NCI-H2029 treated with DMSO at 0.1 percent for 48 hours (cell line): Measurements from ENCODE around the gene HPS1.
"Not testable (repeated sequence)": the region's sequence is repeated elsewhere in the genome, so short reads cannot be mapped to it uniquely, and the experiment has no call there.

Source experiments
- DNase-seq: peaks from one replicate; lab custom pipeline; 2025; lab: John Stamatoyannopoulos, UW

HPS1 gene

DNA sequence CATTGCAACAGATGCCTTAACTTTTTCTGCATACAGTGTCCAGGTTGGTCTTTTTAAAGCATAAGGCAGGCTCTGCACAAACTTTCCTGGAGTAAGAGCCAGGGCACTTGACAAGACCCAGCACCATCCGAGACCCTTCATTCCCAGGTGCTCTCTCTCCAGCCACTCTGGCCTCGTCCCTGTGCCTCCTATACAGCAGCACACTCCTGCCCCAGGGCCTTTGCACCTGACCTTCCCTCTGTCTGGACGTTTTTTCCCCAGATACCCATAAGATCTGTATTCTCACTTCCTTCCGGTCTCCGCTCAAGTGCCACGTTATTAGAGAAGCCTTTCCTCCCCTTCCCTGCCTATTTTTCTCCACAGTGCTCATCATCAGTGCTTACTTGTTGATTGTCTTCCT is 57.3 kb downstream of the HPS1 start:
- DNase-seq = no peak

DNA sequence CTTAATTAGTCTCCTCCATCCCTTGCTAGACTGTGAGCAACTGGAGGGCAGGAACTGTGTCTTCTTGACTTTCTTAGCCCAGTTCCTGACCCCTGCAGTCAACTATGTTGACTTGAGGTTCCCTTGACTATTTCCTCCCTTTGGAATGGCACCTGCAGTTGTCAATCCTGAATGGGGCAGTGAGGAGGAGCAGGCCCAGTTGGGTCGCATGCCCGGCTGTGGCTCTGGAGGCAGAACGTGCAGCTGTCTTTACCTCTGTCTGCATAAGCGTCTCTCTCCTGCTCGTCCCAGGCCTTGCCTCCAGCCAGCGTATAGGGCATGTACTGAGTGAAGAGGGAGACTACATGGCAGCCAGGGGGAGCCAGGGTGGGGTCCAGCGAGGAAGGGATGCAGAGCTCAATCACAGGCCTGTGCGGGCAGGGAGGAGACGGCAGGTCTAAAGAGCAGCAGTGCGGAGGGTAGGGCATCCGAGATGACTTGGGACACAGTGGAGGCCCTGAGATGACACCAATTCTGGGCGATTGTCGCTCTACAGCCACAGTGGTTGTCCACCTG is 58.6 kb downstream of the HPS1 start:
- DNase-seq = no peak

DNA sequence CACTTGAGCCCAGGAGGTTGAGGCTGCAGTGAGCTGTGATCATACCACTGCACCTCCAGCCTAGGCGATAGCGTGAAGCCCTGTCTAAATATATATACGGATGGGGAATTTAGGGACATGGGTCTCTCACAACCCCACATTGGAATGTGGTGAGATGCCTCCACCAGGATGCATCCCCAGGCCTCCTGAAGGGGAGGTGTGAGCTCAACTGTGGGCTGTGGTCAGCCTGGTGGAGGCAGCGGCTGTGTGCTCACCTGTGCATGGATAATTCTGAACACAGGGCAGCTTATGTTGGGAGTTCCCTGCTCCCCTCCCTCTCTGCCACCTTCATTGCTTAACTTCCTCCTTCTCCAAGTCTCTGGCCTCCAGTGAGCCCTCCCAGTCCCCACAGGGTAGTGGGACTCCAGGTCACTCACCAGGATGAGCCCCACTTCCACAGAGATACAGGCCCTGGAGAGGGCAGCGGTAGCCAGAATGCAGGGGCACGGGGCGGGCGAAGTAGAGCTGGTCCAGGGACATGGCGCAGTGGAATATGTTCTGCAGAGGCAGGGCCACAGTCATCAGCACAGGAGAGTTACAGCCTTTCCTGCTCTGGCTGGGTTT is 62.1 kb downstream of the HPS1 start:
- no peak for DNase-seq

DNA sequence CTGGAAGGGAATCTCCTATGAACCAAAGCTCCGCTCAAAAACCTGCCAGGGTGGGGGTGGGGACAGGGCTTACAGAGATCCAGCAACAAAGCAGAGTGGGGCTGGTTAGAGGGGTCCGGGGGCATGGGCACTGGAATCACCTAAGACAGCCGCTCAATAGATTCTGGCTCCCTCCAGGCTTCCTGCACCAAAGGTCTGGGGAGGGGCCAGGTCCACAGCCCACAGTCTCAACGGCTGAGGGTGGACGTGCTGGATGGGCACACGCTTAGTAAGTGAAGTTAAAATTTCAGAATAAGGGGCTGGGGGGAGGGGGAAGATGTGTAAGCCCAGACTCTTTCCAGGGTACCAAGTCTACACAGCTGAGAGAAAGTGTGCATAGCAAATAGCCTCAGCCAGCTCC is 62.9 kb downstream of the HPS1 start:
- no peak for DNase-seq

DNA sequence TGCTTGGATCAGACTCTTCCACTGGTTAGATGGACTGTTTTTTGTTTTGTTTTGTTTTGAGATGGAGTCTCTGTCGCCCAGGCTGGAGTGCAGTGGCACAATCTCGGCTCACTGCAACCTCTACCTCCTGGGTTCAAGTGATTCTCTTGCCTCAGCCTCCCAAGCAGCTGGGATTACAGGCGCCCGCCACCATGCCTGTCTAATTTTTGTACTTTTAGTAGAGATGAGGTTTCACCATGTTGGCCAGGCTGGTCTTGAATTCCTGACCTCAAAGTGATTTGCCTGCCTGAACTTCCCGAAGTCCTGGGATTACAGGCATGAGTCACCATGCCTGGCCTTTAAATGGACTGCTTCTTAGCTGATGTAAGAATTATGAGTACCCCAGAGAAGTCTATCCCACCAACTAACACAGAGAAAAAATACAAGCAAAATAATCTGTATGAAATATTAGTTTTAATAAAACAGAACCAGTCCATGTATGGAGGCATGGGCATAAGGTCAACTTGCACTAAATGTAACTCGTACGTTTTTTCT is 63.5 kb downstream of the HPS1 start:
- not testable (repeated sequence) for DNase-seq

DNA sequence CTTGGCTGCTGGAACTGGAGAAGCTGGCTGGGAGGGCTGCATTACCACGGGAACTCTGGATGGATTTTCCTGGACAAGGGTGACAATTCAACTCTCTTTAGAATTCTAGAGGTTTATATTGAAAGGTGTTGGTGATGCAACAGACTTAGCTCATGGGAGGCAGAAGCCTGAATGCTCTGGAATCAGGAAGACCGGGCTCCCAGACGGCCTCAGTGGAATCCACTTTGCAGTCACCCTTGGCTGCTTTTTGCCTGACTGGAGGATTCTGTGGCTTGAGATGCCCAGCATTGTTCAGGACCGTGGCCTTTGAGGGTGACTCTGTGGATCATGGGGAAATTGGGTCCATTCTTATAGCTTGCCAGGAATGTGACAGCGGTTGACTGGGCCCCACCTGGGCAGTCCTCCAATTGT is 64.0 kb downstream of the HPS1 start:
- DNase-seq = no peak

DNA sequence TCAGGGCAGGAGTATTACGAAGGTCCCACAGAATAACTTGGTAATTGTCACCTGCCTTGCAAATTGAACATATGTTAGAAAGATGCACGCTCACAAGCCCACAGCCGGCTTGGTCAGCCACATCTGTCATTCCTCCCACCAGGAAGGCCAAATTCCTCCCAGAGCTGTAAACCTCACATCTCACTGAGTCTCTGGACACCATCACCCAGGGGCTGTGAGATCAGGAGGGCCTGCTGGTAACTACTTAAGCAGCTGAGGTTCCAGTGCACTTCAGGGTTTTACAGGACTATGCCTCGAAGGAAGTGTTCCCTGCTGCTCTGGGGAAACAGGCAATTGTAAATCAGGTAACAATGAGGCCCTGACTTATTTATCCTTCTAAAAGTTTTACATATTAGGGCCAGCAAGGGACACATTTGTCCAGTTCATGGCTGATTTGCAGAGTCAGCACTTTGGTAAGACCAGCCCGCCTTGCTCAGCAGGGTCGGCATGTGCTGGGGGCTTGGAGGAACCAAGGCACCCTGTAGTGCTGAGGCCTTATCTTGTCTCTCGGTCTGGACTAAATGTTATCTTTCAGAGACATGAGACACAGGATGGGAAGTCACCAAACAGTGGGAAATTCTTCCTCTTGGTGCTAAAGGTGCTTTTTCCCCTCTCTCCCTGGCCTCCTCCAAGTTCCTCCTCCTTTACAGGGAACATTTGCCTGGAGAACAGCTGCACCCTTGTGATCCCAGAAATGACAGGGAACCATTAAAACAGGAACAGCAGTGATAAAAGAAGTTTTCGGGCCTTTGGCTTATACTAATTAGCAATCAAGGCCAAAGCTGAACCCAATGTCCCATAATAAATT is 66.0 kb downstream of the HPS1 start:
- DNase-seq = no peak

DNA sequence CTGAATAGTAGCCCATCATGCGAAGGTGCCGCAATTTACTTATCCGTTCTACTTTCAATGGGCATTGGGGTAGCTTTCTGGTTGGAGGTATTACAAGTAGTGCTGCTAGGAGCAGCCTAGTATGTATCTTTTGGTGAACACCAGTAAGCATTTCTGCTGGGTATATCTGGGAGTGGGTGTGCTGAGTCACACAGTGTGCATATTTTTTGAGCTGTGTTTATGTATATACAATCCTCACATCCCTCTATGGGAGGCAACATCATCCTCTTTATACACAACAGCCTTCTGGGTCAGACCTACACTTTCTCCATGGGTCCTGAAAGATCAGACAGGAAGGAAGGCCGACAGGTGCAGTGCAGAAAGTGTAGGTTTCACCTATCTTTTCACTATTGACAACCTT is 68.0 kb downstream of the HPS1 start:
- DNase-seq = no peak

DNA sequence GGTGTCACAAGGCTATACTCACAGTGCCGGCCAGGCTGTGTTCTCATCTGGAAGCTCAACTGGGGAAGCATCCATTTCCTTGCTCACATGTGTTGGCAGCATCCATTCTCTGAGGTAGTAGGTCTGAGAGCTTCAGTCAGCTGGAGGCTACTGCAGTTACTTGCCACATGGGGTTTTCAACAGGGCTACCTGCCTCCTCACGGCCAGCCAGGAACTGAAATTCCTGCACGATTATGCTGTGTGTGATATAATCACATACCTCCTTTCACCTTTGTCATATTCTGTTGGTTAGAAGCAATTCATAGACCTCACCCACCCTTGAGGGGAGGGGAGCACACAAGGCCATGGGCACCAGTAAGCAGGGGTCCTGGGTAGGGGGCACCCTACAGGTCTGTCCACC is 69.2 kb downstream of the HPS1 start:
- DNase-seq = no peak

DNA sequence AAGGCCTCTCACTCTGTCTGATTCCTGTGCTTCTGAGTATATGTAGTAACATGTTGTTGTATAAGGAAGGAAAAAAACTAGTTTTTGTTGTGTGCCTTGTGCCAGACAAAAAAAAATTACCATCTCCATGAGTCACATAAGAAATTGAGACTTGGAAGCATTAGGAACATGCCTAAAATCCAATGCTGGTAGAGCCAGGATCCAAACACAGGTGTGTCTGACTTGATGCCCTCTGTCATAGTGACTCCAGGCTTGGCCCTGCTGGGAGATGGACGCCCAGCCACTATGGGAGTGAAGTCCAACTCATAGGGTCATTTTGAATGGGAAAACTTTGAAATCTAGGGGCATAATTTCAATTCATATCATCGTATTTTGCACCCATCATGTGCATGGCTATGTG is 69.7 kb downstream of the HPS1 start:
- DNase-seq = no peak

DNA sequence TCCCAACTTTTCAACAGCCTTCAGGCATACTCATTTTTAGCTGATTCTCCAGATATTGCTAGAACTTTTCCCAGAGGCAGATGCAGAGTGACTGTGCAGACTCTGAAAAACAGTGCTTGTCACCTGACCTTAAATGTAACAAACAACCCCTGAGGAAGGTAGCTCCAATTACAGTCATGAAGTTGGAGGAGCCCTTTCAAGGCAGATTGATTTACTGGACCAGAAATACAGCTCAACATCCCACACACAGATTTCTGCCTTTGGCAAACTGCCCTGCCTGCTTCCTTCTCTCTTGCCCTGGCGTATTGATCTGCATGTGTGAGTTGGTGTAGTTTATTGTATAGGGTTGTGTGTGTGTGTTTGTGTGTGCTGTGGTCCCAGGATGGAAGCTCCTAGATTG is 70.2 kb downstream of the HPS1 start:
- peak; percentile 12 for DNase-seq

DNA sequence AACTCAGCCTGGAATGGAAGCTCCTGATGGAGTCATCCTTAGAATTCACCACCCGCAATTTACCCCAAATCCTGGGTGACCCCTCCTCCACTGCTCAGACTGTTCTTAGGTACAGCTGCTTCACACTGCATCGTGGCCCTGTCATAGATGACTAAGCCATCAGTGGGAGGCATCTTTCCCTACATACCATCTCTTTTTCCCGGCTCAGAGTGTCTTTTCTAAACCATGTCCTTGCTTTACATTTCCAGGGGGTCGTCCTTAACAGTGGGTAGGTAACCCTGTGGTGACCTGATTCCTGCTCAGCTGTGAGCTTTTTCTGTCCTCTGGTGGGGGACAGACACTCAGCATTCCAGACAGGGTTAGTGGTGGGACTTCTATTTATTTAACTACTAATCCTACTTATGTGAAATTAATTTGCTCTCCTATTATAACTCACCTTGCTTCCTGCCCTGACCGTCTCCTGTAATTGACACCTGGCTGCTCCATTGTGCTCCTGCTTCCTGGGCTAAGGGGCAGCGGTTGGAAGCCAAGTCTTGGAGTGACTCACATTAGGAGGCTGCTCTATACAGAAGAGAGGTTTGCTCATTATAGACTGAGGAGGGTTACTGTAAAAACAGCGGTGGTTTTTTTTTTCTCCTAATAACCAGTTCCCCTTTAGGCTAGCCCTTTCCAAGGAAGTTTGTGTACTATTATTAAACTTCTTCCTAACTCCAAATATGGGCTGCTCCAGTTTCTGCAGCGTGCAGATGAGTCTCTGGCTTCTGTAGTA is 72.3 kb downstream of the HPS1 start:
- peak; percentile 25 for DNase-seq

DNA sequence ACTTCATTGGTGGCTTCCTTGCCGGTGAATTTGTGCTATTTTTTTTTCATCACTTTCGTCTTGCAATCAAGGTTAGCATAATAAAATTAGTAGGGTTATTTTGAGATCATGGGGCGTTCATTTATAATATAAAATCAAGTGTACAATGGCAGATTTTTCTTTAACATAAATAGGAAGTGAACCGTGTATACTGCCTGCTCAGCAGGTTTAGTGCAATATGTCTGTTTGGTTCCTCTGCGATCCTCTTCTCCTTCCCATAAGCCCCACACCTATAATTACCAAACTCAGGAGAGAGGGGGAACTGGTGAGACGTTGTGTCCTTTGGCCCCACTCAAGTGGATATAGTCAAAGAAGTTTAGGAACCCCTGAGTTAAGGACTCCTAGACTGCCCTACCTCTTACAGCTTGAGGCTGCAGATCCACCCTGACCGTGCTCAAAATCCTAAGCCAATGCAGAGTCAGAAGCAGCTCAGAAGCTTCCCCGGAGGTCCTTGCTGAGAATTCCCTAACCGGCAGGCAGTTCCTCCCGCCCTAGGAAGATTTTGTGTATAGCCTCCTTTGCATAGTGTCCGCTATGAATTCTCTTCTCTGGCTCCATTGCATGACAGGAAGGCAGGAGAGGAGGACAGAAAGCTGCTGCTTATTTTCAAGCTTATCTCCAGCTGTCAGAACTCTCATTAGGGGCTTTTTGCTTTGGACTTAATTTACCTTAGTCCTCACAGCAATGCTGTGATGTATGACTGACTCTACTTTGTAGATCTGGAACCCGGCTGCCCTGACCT is 73.3 kb downstream of the HPS1 start:
- no peak for DNase-seq

DNA sequence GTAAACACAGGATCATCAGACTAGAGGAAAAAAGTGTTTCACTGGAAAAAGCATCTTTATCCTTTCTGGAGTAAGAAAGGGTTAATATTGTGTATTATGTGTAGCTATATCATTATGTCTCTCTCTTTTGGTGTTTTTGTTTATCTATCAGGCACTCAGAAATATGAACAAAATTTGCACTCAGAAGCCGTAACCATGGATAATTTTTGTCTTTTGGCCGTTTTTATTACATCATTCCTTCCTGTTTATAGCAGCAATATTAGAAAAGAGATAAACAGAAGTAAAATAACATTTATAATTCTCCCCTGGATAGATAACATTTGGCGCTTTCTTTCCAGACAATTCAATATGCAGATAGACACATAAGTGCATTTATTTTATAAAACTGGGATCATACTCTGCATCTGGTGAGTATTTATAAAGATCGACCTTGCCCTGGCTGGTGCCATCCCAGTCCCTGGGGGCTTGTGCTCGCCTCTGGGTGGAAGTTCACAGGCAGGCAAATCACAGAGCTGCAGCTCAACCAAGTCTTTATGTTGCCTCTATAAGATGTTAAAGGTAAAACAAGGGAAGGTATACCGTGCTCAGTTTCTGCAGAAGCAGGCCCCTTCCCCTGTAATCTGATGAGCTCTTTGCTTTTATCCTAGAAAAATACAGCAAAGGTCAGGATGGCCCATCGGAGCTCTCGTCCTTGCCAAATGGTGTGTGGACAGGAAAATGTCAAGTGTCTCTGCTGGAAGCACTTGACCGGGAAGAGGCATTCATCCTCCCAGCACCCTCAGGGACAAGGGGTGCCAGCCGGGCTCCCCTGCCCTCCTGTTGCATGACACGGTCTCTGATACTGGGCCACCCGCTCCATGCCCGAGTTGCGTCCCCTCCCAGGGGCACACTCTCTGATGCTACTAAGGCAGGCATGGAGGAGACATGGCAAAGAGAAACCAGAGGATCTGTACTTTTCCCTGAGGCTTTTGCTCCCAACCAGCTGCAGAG is 75.6 kb downstream of the HPS1 start:
- no peak for DNase-seq

DNA sequence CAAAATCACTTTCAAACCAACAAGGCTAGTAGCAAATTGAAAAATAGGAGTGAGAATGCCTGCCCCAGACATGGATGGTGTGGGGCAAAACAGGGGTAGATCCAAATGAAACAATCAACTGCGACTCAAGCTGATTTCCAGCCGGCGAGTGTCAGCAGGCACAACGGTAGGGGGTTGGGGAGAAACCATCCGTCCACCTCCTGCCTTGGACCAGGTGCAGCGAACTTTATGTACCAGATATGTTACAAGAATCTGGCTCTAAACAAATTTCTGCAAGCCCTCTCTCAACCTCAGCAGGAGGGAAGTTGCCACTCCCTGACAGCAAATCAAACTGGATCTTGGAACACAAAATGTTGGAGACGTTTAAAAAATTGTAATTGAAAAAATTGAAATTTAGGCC is 76.9 kb downstream of the HPS1 start:
- DNase-seq = no peak

DNA sequence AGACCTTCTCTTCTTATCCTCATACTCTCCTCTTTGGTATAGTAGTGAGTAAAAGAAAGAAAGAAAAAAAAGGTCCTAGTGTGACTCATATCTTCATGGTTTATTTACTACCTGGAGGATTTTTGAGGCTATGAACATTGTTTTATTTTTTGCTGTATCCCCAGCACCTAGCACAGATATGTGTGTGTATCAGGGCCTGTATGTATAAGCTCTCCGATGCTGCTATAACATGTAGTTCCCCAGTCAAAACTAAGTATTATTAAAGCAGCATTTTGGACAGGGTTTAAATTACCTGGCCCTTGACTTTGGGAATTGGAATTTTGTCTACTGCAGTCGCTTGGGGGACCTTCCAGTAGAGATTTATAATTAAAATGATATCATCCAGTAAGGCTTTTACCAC is 78.1 kb downstream of the HPS1 start:
- no peak for DNase-seq

DNA sequence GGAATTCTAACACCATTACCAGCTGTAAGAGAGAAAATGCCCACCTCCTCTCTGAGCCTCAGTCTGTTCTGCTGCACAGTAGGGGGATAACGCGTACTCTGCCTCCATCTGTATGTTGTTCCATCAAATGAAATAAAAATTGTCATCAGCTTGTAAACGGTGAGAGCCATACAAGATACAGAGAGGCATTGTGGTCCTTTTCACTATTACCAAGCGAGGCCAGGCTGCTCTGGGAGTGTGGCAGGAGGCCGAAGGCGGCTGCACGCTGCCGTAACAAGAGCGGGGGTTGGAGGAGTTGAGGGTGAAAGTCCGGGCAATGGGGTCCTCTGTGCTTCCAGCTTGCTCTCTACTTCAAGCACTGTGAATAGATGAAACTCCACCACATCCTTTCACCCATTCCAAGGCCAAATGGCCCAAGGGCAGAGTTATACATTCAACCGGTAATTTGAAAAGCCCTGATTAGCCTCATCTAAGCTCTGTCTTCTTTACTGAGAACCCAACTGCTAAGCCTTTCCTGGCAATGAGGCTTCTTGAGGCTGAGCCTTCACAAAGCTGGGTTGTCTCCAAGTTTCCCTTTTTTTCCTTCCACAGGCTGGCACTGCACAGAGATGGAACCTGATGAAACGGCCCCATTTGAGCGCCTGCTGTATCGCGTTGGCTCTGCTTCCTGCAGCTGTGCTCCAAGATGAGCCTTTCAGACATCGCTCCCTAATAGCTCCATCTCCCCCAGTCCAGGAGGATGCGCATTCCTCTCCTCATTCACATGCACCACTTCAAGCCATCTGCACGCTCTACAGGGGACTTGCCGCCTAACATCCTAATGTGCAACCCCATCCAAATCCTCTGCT is 78.9 kb downstream of the HPS1 start:
- no peak for DNase-seq
